Common myeloid progenitor, CD34-positive (primary cell): ENCODE data around the gene IRF9. TPM values are rescaled to one million over a fixed set of nuclear protein-coding genes. Genes with fewer than 3 reads are reported as not detected.
A peak's percentile ranks its signal among the peaks of the same experiment; 100 is the strongest.

ENCODE experiments used
- CTCF ChIA-PET: fragments of 350-600 bp; sonication (Branson Sonifier 250); formaldehyde crosslinking; loops from one replicate; lab custom pipeline; 2021; ENCODE audit warnings: antibody characterized with exemption; lab: Charles Lee
- POLR2A ChIA-PET: fragments of 350-600 bp; sonication (Branson Sonifier 250); formaldehyde crosslinking; loops from one replicate; lab custom pipeline; 2021; ENCODE audit warnings: antibody characterized with exemption; lab: Charles Lee
- DNase-seq, 3 donors: peaks; one replicate each; pipeline versions ENCODE4 v3.0.0 to v3.0.0-alpha.2; 2013
- H3K27ac ChIP-seq, 2 experiments: 1 replicate in 1 of 2; 2 replicates in 1 of 2; pipeline ENCODE4 v1.7.0; 2013; ENCODE audit warnings: inconsistent platforms in 2 of 2, low read length in 2 of 2, mild to moderate bottlenecking in 2 of 2, low read depth in 1 of 2, moderate library complexity in 1 of 2; ENCODE audit not compliant: severe bottlenecking in 2 of 2, insufficient read depth in 1 of 2, poor library complexity in 1 of 2
- H3K27me3 ChIP-seq, 5 experiments: replicated peaks in 2 of 5; 1 replicate in 3 of 5; 2 replicates in 2 of 5; pipeline versions ENCODE4 v1.6.1 to v1.7.0; 2013; ENCODE audit warnings: low read length in 4 of 5, mild to moderate bottlenecking in 2 of 5, moderate library complexity in 2 of 5, inconsistent platforms in 1 of 5; ENCODE audit not compliant: insufficient read depth in 5 of 5, control insufficient read depth in 4 of 5
- H3K36me3 ChIP-seq, 4 experiments: 1 replicate in 2 of 4; 2 replicates in 2 of 4; pipeline versions ENCODE4 v1.6.1 to v1.7.0; 2013; ENCODE audit warnings: low read length in 3 of 4, control low read depth in 1 of 4, mild to moderate bottlenecking in 1 of 4; ENCODE audit not compliant: control insufficient read depth in 4 of 4, insufficient read depth in 4 of 4
- H3K4me1 ChIP-seq, 4 experiments: 1 replicate in 3 of 4; 2 replicates in 1 of 4; pipeline versions ENCODE4 v1.6.1 to v1.7.1; 2013; ENCODE audit warnings: low read length in 3 of 4, mild to moderate bottlenecking in 3 of 4, control low read depth in 1 of 4, inconsistent platforms in 1 of 4, moderate library complexity in 1 of 4; ENCODE audit not compliant: control insufficient read depth in 4 of 4, insufficient read depth in 4 of 4; ENCODE audit errors: control extremely low read depth in 1 of 4
- H3K4me3 ChIP-seq, 7 experiments: 1 replicate in 4 of 7; 2 replicates in 3 of 7; pipeline versions ENCODE4 v1.5.1 to v1.7.0; 2013; ENCODE audit warnings: mild to moderate bottlenecking in 7 of 7, low read length in 6 of 7, moderate library complexity in 6 of 7, inconsistent platforms in 2 of 7, low read depth in 2 of 7, control low read depth in 1 of 7; ENCODE audit not compliant: insufficient read depth in 4 of 7, control insufficient read depth in 1 of 7; ENCODE audit errors: extremely low read depth in 1 of 7
- H3K9me3 ChIP-seq, 5 experiments: 1 replicate in 4 of 5; 2 replicates in 1 of 5; pipeline versions ENCODE4 v1.6.1 to v1.7.1; 2013; ENCODE audit warnings: low read length in 4 of 5, mild to moderate bottlenecking in 2 of 5, inconsistent platforms in 1 of 5, low read depth in 1 of 5, moderate library complexity in 1 of 5; ENCODE audit not compliant: control insufficient read depth in 4 of 5, insufficient read depth in 2 of 5; ENCODE audit errors: control extremely low read depth in 1 of 5
- WGBS: methylation state at CpG from one replicate; pipeline ENCODE4 v1.1.5; 2013; ENCODE audit not compliant: insufficient coverage; 5-methylcytosine and 5-hydroxymethylcytosine counted together
- polyA plus RNA-seq: library from polyadenylated mRNA; unstranded; fragments of 120-200 nt; gene quantifications from one replicate; pipeline ENCODE4 v1.2.1, GENCODE V29; 2013

The IRF9 gene, protein sequence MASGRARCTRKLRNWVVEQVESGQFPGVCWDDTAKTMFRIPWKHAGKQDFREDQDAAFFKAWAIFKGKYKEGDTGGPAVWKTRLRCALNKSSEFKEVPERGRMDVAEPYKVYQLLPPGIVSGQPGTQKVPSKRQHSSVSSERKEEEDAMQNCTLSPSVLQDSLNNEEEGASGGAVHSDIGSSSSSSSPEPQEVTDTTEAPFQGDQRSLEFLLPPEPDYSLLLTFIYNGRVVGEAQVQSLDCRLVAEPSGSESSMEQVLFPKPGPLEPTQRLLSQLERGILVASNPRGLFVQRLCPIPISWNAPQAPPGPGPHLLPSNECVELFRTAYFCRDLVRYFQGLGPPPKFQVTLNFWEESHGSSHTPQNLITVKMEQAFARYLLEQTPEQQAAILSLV
- polyA plus RNA-seq, result 40.0 TPM

DNA sequence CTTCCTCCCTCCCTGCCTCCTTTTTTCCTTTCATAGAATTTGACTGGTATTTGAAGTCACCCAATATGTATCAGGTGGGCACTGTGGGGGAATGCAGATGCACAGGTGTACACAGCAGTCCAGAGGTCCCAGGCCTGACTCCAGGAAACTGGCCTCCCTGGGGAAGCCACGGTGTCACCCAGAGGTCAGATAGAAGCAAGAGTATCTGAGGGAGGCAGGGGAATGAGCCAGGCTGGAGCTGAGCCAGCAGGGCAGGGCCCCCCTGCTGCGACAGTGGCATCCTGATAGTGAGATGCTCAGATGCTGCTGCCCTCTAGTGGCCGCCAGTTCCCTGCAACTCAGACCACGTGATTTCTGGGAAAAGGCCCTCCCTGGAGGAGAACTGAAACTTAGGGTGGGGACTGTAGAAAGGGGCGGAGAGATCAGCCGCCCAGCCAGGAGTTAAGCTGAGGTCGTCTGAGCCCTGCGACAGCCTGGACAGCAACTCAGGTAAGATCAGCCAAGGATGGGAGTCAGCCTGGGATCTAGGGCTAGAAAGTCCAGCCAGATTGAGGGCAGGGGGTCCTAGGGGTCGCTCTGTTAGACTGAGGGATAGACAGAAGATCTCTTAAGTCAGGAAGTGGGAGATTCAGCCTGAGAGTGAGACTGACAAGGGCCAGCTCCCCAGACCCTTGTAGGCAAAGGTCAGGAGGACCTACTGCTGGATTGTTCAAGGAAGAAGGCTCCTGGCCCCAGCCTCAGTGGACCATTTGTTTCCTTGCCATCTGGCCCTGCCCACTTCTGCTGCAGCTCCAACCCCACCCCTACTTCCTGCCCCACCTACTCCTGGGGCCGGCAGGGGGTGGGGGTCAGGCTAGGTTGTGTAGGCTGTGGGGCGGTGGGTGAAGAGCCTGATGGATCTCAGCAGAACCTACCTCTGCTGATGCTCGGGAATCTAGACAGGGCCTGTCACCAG lies at the start of gene IRF9:
IRF9 (plus strand) TSS at position 416 of the 955 bp plus-strand sequence. CDS start 880 bp downstream, outside the sequence.
- WGBS, result 0% methylated on average over 9 of the region's 12 CpGs
- CTCF ChIA-PET, result interaction anchor here (0.6 to 5.6 kb wide), 30 partner anchors 8 to 832 kb away, joined by 3 to 112 read pairs (median 4); partner anchors contain the start of genes CHMP4A, CIDEB, DCAF11 and EMC9
- peaks cover 25 to 74% (median 51%) of the 10 kb centered on the region in 4 experiments for H3K36me3 ChIP-seq

DNA sequence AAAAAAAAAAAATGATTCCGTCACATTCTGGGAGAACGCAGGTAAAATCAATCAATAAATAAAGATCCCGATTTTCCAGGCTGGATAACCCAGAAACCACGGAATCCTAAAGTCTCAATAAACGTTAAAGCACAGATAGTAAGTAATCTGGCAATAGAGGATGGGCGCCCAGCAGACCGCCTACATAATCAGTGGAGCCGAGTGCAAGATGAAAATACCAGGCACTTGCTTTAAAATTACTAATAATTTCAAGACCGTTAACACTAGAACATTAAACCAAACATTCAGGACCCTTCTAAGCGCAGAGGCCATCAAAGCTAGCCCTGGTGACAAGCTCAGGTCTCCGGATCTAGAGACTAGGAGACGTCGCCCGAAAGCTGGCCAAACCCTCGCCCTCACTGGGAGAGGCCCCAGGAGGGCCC lies 47.7 kb upstream of the IRF9 start:
- CTCF ChIA-PET, result interaction anchor here (0.8 to 7.7 kb wide), 6 partner anchors 18 to 56 kb away, joined by 3 to 46 read pairs (median 16); partner anchors contain the start of genes FITM1, PCK2 and PSME1
- Histone ChIP-seq H3K27me3 (no peaks in the 10 kb centered on the region), H3K27ac (peak overlapping the region; percentile 95 to 98), H3K9me3 (no peaks in the 10 kb centered on the region), H3K36me3 (peaks cover 6 to 21% (median 14%) of the 10 kb centered on the region in 4 experiments), H3K4me1 (peaks cover 11 to 40% (median 26%) of the 10 kb centered on the region in 4 experiments), H3K4me3 (peak overlapping the region; percentile 51 to 98 (median 91))
- 13% methylated on average over 12 of the region's 15 CpGs for WGBS
- peak in 1 of 3 donors; percentile 40 for DNase-seq
- POLR2A ChIA-PET, result interaction anchor here (0.6 to 2.4 kb wide), 8 partner anchors 19 to 75 kb away, joined by 3 to 11 read pairs (median 6); partner anchors contain the start of genes EMC9, IPO4, IRF9 and PCK2

More for the DNA sequence above, at the start of gene IRF9:
- DNase-seq, result peak; percentile 96 to 98 (median 96)
- POLR2A ChIA-PET, result interaction anchor here (0.9 to 2.8 kb wide), 9 partner anchors 10 to 68 kb away, joined by 3 to 16 read pairs (median 7); partner anchors contain the start of genes DCAF11, EMC9, NRL and PCK2
- Histone ChIP-seq H3K27ac (peak within 1 kb of the TSS; percentile 94 to 96), H3K4me1 (peaks cover 10 to 28% (median 19%) of the 10 kb centered on the region in 4 experiments), H3K9me3 (no peaks in the 10 kb centered on the region), H3K4me3 (peak within 1 kb of the TSS; percentile 59 to 92 (median 86)), H3K27me3 (no peaks in the 10 kb centered on the region)

DNA sequence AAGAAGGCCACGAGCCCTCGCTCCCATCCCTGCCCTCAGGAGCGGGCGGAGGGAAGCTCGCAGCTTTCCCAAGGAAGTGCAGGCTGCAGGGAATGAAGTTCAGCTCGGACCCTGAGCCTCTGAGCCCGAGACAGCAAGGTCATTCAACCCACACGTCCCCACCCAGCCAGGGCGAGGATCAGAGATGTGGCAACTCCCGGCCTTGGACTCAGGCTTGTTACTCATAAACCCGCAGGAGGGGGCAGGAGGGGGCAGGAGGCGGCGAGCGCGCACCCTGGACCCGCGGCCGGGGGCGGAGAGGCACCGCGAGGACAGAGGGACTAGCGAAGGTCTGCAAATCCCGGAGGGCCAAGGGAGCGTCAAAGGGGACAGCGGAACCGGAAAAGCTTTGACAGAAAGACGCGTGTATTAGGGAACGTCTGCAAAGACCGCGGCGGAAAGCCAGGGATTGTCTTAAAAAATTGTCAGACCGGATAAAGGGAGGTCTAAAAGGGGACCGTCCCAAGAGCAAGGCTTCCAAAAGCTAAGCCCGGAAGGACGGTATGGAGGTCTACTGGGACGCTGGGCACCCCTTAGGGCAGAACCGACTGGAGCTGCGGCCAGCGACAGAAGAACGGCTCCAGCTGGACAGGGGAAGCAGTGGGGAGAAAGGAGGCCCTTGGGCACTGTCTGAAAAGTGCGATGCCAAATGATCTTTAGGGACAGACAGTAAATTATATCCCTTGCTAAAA lies 47.1 kb upstream of the IRF9 start:
- ChIA-PET CTCF (interaction anchor here (0.8 to 7.7 kb wide), 15 partner anchors 12 to 123 kb away, joined by 3 to 46 read pairs (median 4); partner anchors contain the start of genes FITM1, IRF9, PCK2 and PSME1), POLR2A (interaction anchor here (0.6 to 2.4 kb wide), 12 partner anchors 12 to 75 kb away, joined by 3 to 11 read pairs (median 5); partner anchors contain the start of genes EMC9, IPO4, IRF9 and PCK2)
- Histone ChIP-seq H3K9me3 (no peaks in the 10 kb centered on the region), H3K27me3 (no peaks in the 10 kb centered on the region), H3K4me3 (peak overlapping the region; percentile 51 to 98 (median 91)), H3K4me1 (peaks cover 10 to 35% (median 20%) of the 10 kb centered on the region in 4 experiments), H3K27ac (peak overlapping the region; percentile 95 to 98), H3K36me3 (peaks cover 11 to 27% (median 20%) of the 10 kb centered on the region in 4 experiments)
- 0% methylated on average over 42 of the region's 42 CpGs for WGBS
- peak; percentile 91 to 96 (median 93) for DNase-seq

DNA sequence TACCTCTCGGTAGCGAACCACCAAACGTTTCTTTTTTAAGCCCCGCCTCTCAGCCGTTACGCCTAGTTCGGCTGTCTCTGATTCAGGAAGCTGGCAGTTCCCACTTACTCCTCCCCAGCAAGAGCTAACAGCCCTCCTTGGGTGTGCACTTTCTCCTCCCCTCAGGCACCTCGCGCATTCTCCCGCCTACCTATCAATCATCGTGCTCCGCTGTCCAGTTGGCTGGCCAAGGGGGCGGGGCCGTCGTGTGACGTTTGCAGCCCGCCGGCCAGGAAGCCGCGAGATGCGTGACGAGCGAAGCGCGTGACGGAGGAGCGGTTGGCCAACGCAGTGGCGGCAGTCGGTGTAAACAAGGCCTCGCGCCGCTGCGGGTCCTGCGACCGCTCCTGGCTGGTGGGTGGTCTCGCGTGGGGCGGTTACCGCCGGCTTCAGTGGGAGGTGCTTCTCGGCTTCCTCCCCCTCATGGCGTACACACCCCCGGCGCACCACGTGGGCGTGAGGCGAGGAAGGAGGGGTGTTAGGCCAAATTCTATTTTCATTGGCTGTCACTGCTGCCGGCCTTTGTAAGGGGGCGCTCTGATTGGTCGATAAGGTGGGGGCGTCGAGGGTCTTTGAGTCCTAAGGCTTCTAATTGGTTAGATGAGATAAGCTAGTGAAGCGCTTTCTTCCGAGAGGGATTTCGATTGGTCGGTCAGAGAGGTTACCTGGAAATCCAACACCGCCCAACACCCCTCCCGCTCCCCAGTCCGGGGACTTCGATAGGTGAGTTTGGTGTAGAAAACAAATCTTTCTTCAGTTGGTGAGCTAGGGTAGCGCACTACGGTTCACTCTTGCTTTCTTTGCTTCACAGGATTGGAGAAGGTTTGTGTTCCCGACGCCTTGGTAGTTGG lies 46.3 kb upstream of the IRF9 start, which contains the start of the genes DCAF11 and NRL:
DCAF11 (plus strand) TSS at position 246 of the 890 bp plus-strand sequence. CDS start 818 bp downstream, outside the sequence.
NRL (minus strand) TSS at position 418 of the 890 bp plus-strand sequence. CDS start 32,101 bp downstream, outside the sequence.
- Histone ChIP-seq H3K4me3 (peak within 1 kb of the TSS; percentile 51 to 98 (median 91)), H3K27me3 (no peaks in the 10 kb centered on the region), H3K27ac (peak within 1 kb of the TSS; percentile 95 to 98), H3K36me3 (peaks cover 14 to 35% (median 28%) of the 10 kb centered on the region in 4 experiments), H3K4me1 (peaks cover 8 to 33% (median 19%) of the 10 kb centered on the region in 4 experiments), H3K9me3 (no peaks in the 10 kb centered on the region)
- 0% methylated on average over 45 of the region's 65 CpGs for WGBS
- POLR2A ChIA-PET, result interaction anchor here (1.0 to 2.4 kb wide), 10 partner anchors 12 to 74 kb away, joined by 3 to 11 read pairs (median 6); partner anchors contain the start of genes EMC9, IPO4, IRF9 and PCK2
- CTCF ChIA-PET, result interaction anchor here (0.5 to 7.7 kb wide), 16 partner anchors 11 to 122 kb away, joined by 3 to 46 read pairs (median 4); partner anchors contain the start of genes FITM1, IRF9, PCK2 and PSME1
- peak; percentile 100 for DNase-seq

DNA sequence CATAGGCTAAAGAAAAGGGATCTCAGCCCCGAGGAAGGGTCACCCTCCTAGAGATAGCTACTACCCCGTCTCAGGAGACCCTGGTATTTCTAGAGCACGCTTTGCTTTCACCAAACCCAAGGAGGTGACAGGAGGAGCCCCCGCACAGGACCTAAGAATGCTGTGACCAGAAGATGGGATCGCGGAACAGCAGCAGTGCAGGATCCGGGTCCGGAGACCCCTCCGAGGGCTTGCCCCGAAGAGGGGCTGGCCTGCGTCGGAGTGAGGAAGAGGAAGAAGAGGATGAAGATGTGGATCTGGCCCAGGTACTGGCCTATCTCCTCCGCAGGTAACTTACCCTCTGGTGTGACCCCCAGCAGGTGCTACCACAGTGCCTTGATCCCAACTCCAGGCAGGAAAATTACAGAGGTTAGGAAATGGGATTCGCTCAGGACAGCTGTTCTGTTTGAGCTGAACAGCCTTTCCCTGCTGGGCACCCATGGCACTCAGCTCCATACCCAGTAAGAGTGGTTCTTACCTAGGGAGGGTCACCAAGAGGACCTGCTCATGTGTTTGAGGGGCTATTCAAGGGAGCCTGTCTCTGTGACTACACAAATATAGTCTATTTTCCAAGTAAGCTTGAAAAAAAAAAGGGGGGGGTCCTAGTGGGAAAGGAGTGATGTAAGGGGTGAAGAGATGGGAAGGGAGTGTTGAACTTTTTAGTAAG lies 45.5 kb upstream of the IRF9 start:
- Histone ChIP-seq H3K9me3 (no peaks in the 10 kb centered on the region), H3K4me1 (peaks cover 8 to 33% (median 19%) of the 10 kb centered on the region in 4 experiments), H3K36me3 (peaks cover 14 to 39% (median 33%) of the 10 kb centered on the region in 4 experiments), H3K27ac (peak overlapping the region; percentile 95 to 98), H3K4me3 (peak overlapping the region; percentile 51 to 98 (median 90)), H3K27me3 (no peaks in the 10 kb centered on the region)
- POLR2A ChIA-PET, result interaction anchor here (1.2 to 2.4 kb wide), 6 partner anchors 9 to 45 kb away, joined by 3 to 10 read pairs (median 8); partner anchors contain the start of genes IRF9, PSME1, PSME2 and RNF31
- 4% methylated on average over 13 of the region's 14 CpGs for WGBS
- DNase-seq, result no peak
- CTCF ChIA-PET, result interaction anchor here (0.5 to 7.7 kb wide), 14 partner anchors 11 to 121 kb away, joined by 3 to 46 read pairs (median 5); partner anchors contain the start of genes FITM1, IRF9, PCK2 and PSME1
